HG02852 (cell line): ENCODE data around the gene ZNF414.
"Not testable (repeated sequence)": the region's sequence is repeated elsewhere in the genome, so short reads cannot be mapped to it uniquely, and the experiment has no call there.

Experiments
- ATAC-seq: cut with Tn5 transposase; IDR thresholded peaks from one replicate; pipeline ENCODE4 v1.9.1; 2021; ENCODE audit warnings: mild to moderate bottlenecking, moderate library complexity; ENCODE audit not compliant: unreplicated experiment

The ZNF414 gene

GRCh38 chr19:8518536-8518935, 4.6 kb upstream of the ZNF414 start:
- ATAC-seq = no peak

DNA sequence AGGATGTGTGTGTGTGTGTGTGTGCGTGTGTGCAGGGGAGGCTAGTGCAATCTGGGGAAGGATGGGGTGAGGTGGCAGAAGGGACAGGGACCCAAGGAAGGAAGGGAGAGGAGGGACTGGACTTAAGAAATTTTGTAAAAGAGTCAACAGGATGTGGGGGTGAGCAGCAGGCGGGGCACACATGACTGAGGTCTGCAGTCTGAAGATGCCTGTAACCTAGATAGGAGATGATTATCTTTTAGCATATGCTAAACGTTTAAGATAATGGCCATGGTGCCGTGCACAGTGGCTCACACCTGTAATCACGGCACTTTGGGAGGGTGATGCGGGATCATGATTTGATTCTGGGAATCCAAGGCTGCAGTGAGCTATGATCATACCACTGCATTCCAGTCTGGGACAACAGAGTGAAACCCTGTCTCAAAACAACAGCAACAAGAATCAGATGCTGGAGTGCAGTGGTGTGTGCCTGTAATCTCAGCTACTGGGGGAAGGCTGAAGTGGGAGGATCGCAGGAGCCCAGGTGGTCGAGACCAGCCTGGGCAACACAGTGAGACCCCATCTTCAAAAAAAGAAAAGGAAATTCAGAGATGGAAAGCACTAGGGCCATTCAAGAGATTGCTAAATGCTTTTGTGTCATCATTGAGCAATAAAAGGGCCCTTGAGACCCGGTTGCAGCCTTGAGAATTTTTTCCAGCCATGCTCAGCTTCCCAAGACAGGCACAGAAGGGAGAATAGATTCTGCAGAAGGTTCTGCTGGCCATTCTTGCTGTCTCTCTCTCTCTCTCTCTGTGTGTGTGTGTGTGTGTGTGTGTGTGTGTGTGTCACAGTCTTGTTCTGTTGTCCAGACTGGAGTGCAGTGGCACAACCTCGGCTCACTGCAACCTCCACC, 3.8 kb upstream of the ZNF414 start:
- no peak for ATAC-seq

DNA sequence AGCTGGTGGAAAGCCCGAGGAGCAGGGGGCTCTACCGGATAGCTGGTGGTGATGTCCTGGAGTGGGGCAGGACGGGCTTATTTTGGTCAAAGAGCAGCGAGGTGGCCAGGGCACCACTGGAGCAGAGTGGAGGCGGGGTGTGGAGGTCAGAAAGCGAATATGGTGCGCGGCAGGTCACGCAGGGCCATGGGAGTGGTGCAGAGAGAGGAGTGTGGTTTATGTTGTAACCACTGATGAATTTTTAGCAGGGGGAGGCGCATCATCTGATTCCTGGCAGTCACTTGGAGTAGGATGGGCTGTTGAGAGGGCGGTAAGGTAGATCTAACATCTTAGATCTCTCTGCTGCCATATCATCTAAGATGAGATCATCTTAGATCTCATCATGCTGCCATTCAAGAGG, 1.4 kb upstream of the ZNF414 start:
- no peak for ATAC-seq

GRCh38 chr19:8514505-8515009, 590 bp upstream of the ZNF414 start:
- not testable (repeated sequence) for ATAC-seq

DNA sequence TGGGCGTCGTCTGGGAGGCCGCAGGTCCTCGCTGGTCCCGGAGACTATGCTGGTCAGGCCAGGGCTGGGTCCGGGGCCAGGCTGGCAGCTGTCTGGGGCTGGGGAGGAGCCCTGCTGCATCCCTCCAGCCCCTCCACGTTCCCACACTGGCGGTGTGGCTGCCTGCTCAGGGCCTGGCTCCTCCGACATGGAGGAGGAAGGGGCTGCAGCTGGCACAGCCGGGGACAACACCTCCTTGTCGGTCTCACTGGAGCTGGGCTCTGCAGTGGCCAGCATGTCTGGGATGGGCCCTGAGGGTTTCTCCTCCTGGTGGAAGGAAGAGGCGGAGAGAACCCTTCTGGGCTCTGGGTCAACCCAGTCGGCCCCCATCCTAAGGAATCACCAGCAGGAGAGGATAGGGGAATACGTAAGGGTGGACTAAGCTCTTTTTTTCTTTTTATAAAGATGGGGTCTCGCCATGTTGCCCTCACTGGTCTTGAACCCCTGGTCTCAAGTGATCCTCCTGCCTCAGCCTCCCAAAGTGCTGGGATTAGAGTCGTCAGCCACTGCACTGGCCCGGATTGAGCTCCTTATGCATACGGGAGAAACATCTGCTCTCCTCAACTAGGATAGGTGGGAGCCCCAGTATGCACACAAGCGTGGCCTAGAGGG, 806 bp downstream of the ZNF414 start:
- ATAC-seq = no peak

DNA sequence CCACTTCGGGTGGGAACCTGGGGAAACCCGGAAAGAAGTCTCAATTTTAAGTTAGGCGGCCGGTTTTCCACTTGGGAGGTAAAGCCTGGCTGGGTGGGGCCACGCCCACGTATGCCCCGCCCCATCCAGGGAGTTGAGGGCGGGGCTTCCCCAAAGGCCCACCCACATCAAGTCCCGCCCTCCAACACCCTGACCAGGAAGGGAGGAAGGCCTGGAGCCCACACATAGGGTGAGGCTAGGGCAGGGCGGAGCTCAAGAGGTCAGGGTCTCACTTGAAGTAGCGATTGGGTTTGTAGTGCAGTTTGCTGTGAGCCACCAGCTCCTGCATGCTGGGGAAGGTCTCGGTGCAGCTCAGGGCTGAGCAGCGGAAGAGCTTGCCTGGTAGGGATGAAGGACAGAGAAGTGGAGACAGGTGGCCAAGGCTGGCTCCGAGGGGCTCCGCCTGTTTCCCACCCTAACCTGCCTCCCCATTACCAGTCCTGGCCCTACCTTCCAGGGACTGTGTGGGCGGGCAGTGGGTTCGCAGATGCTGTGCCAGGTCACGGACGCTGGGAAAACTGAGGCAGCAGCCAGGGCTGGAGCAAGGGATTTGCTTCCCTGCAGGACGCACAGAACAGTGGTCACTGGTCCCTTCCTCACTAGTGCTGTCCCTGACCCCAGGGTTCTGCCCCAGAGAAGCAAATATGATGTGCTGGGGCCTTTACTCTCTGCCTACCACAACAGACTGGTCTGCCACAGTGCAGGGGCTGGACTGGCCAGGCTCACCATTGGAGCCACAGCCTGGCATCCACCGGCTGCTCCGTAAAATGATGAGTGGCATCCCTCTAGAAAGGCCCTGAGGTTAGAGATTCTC, 1.6 kb downstream of the ZNF414 start:
- ATAC-seq = no peak

DNA sequence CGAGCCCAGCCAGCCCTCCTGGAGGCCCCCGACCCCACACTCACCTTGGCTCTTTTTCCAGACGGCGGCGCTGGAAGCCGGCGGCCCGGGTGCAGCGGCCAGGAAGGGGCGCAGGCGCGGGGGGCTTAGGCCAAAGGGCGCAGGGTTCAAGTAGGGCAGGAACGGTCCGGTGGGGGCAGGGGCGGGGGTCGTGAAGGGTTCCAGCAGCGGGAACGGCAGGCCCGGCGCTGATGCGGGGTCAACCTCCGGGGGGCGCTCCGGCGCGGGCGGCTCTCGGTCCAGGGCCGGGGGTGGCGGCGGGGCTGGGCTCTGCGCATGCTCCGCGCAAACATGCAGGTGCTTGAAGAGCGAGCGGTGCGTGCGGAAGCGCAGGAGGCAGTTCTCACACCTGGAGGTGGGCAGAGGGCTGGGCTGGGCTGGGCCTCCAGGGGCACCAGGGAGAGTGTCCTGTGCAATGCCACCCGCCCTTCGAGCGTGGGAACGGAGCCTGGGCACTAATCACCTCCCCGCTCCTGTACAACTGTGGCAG, 2.3 kb downstream of the ZNF414 start:
- no peak for ATAC-seq

- no peak for ATAC-seq
These were observed 3.3 kb downstream of the ZNF414 start for GRCh38 chr19:8510589-8511115.

GRCh38 chr19:8506402-8506957, 7.5 kb downstream of the ZNF414 start:
- ATAC-seq = no peak

GRCh38 chr19:8505680-8506401, 8.1 kb downstream of the ZNF414 start:
- no peak for ATAC-seq

- no peak for ATAC-seq
These were observed 9.0 kb downstream of the ZNF414 start for GRCh38 chr19:8504919-8505318.

GRCh38 chr19:8504171-8504570, 9.8 kb downstream of the ZNF414 start:
- ATAC-seq = no peak

GRCh38 chr19:8503510-8503909, 10.5 kb downstream of the ZNF414 start:
- no peak for ATAC-seq

DNA sequence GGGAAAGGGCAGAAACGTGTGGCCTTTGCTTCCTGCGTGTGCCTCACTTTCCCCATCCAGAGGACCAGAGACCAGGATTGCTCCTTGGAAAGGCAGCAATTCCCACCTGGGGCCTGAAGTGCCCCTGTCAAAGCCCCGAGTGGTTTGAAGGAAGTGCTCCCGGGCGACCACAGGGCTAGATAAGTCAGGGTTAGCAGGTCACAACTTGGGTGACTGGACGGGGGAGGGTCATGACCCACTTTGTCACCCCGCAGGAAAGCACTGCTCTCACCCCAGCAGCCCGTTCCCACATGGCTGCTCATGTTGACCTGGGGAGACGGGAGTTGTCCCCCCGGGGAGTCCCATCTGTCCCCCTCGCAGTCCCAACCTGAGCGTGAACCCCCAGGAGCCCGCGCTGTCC, 12.0 kb downstream of the ZNF414 start:
- no peak for ATAC-seq

DNA sequence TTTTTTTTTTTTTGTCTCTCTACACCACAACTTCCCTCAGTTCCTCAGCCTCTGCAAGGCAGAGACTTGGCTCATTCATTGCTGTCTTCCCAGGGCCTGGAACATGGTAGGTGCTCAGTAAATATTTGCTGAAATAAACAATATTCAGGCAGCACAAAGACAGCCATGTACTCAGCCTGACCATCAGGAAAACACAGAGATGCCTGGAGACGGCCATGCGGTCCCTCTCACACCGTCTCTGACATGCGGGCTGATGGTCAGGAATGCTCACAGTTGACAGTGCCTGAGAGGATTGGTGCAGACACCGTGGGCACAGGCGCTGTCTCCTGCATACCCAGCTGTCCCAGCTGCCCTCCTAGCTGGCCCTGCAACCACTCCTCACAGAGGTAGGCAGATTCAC, 12.5 kb downstream of the ZNF414 start:
- no peak for ATAC-seq

- ATAC-seq = no peak
These were observed 13.8 kb downstream of the ZNF414 start for GRCh38 chr19:8500158-8500557.

GRCh38 chr19:8499048-8499833, 14.7 kb downstream of the ZNF414 start:
- ATAC-seq = no peak

DNA sequence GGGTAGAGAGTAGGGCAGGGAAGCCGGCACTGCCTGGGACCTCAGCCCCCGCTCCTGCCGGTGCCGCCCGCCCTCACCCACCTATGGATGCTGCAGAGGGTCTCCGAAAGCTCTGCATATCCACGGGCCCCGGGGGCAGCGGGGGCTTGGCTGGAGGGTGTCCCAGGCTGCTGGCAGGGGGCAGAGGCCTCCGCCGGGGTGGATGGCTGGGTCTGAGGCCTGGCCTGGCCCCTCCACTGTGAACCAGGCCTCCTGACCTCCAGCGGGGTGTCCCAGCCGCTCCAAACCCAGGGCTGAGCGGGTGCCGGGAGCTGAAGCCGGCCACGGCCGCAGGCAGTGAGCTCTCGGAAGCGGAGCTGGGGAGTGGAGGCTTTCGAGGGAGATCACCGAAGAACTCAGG, 15.7 kb downstream of the ZNF414 start:
- ATAC-seq = no peak

DNA sequence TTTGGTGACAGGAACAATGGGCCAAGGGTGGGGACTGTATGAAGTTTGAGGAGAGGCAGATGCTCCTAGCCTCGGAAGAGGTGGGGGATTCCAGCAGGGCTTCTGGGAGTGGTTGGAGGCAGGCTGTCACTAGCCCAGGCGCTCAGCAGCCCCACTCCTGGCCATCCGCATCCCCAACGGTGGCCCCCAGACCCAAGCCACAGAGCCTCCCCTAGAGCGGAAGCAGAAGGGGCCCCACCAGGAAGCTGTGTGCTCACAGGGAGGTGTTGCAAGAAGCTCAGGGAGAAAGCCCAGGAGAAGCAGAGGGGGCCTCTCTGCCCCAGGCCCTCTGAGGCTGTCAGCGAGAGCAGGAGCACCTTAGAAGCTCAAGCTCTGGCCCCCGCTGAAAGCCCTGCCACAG, 19.8 kb downstream of the ZNF414 start:
- ATAC-seq = no peak
